ENCODE data around the gene UTS2. TPM values are rescaled to one million over a fixed set of nuclear protein-coding genes. Genes with fewer than 3 reads are reported as not detected.

Gene UTS2
- total RNA-seq, 4 donors from 2014 or later, result 9.1 TPM; not detected in 3

DNA sequence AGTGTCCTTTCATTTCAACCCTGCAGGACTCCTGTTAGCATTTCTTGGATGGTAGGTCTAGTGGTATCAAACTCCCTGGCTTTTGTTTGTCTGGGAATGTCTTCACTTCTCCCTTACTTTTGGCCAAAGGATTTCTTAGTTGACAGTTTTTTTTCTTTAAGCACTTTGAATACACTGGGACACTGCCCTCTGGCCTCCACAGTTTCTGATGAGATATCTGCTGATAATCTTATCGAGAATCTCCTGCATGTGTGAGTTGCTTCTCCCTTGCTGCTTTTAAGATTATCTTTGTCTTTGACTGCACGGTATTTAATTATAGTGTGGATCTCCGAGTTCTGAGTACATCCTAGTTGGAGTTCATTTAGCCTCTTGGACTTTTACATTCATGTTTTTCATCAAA, 13.3 kb downstream of the UTS2 start:
- TF ChIP-seq, protein P1, sequence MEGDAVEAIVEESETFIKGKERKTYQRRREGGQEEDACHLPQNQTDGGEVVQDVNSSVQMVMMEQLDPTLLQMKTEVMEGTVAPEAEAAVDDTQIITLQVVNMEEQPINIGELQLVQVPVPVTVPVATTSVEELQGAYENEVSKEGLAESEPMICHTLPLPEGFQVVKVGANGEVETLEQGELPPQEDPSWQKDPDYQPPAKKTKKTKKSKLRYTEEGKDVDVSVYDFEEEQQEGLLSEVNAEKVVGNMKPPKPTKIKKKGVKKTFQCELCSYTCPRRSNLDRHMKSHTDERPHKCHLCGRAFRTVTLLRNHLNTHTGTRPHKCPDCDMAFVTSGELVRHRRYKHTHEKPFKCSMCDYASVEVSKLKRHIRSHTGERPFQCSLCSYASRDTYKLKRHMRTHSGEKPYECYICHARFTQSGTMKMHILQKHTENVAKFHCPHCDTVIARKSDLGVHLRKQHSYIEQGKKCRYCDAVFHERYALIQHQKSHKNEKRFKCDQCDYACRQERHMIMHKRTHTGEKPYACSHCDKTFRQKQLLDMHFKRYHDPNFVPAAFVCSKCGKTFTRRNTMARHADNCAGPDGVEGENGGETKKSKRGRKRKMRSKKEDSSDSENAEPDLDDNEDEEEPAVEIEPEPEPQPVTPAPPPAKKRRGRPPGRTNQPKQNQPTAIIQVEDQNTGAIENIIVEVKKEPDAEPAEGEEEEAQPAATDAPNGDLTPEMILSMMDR (IDR thresholded peaks at IDR 0.05), result no peak
- TF ChIP-seq POLR2A (IDR thresholded peaks at IDR 0.05), result no peak
- Histone ChIP-seq H3K27me3 (no peaks in the 10 kb centered on the region), H3K4me3 (no peak overlapping the region), H3K9me3 (peaks cover 0 to 5% (median 0%) of the 10 kb centered on the region in 4 donors), H3K4me1 (no peaks in the 10 kb centered on the region), H3K27ac (no peak overlapping the region), H3K36me3 (peaks cover 0 to 75% (median 0%) of the 10 kb centered on the region in 3 donors)
- DNase-seq, result no peak

- no peak for DNase-seq
- no peak overlapping the region for H3K4me3 ChIP-seq
- TF ChIP-seq, protein P1 (IDR thresholded peaks at IDR 0.05), result no peak
- TF ChIP-seq POLR2A (IDR thresholded peaks at IDR 0.05), result no peak
- H3K27ac ChIP-seq, result no peak overlapping the region
- H3K27me3 ChIP-seq, result no peaks in the 10 kb centered on the region
- peaks cover 0 to 78% (median 0%) of the 10 kb centered on the region in 3 donors for H3K36me3 ChIP-seq
- H3K4me1 ChIP-seq, result no peaks in the 10 kb centered on the region
- H3K9me3 ChIP-seq, result peaks cover 0 to 5% (median 0%) of the 10 kb centered on the region in 4 donors
Observed at GRCh38 chr1:7838714-7839113, 14.2 kb downstream of the UTS2 start.

DNA sequence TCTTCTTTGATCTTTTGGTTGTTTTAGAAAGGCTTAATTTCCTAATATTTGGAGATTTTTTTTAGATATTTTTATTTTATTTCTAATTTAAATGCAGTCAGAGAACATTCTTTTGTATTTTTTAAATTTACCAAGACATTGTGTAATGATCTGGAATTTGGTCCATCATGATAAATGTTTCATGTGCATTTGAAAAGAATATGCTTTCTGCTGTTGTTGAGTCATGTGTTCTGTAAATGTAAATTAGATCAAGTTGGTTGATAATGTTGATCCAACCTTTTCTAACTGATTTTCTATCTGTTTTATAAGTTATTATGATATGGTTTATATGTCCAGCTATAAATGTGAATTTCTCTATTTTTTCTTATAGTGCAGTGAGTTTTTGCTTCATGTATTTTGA, 19.8 kb downstream of the UTS2 start:
- Histone ChIP-seq H3K4me1 (no peaks in the 10 kb centered on the region), H3K27ac (no peak overlapping the region), H3K27me3 (no peaks in the 10 kb centered on the region), H3K9me3 (no peaks in the 10 kb centered on the region), H3K36me3 (peaks cover 0 to 42% (median 0%) of the 10 kb centered on the region in 3 donors), H3K4me3 (no peak overlapping the region)
- DNase-seq, result no peak
- TF ChIP-seq POLR2A (IDR thresholded peaks at IDR 0.05), result no peak
- TF ChIP-seq, protein P1 (IDR thresholded peaks at IDR 0.05), result no peak

DNA sequence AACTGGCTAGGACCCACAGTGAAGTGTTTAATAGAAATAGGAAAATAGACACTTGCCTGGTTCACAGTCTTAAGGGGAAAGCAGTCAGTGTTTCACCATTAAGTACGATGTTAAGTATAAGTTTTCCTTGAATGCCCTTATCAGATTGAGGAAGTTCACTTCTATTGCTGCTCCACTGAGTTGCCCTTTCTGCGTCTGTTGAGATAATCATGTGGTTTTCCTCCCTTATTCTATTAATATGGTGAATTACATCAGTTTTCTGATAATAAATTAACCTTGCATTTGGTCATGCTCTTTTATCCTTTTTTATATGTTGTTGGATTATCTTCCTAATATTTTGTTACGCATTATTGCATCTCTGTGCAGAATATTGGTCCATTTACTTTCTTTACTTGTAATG, 21.4 kb downstream of the UTS2 start:
- no peak for DNase-seq
- Histone ChIP-seq H3K27ac (no peak overlapping the region), H3K9me3 (no peaks in the 10 kb centered on the region), H3K4me1 (no peaks in the 10 kb centered on the region), H3K4me3 (no peak overlapping the region), H3K27me3 (no peaks in the 10 kb centered on the region), H3K36me3 (peaks cover 0 to 40% (median 0%) of the 10 kb centered on the region in 3 donors)
- no peak for TF ChIP-seq POLR2A (IDR thresholded peaks at IDR 0.05)
- TF ChIP-seq, protein P1 (IDR thresholded peaks at IDR 0.05), result no peak

DNA sequence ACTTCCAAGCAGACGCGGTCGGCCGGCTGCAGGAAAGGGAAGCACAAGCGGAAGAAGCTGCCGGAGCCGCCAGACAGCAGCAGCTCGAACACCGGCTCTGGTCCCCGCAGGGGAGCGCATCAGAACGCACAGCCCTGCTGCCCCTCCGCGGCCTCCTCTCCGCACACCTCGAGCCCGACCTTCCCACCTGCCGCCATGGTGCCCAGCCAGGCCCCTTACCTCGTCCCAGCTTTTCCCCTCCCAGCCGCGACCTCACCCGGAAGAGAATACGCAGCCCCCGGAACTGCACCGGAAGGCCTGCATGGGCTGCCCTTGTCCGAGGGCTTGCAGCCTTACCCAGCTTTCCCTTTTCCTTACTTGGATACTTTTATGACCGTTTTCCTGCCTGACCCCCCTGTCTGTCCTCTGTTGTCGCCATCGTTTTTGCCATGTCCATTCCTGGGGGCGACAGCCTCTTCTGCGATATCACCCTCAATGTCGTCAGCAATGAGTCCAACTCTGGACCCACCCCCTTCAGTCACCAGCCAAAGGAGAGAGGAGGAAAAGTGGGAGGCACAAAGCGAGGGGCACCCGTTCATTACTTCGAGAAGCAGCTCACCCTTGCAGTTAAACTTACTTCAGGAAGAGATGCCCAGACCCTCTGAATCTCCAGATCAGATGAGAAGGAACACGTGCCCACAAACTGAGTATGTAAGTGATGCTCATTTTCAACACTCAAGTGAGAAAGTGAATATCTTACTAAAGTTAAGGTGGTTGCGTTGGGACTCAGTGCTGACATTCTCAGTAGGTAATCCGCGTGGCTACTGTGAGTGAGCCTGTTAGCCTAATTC, 25.5 kb downstream of the UTS2 start:
- Histone ChIP-seq H3K36me3 (peaks cover 0 to 43% (median 0%) of the 10 kb centered on the region in 3 donors), H3K27ac (peak overlapping the region in 2 of 4 donors; percentile 50 to 58), H3K4me3 (peak overlapping the region; percentile 9 to 40 (median 32)), H3K27me3 (no peaks in the 10 kb centered on the region), H3K4me1 (no peaks in the 10 kb centered on the region), H3K9me3 (no peaks in the 10 kb centered on the region)
- DNase-seq, result peak; percentile 25 to 50 (median 48)
- TF ChIP-seq, protein P1 (IDR thresholded peaks at IDR 0.05), result no peak
- no peak for TF ChIP-seq POLR2A (IDR thresholded peaks at IDR 0.05)
